ENCODE results near the gene UBE2D1. TPM values are rescaled to one million over a fixed set of nuclear protein-coding genes. Genes with fewer than 3 reads are reported as not detected.
A peak's percentile ranks its signal among the peaks of the same experiment; 100 is the strongest.
"Not testable (repeated sequence)": the region's sequence is repeated elsewhere in the genome, so short reads cannot be mapped to it uniquely, and the experiment has no call there.

The UBE2D1 gene
- total RNA-seq, 1 experiment from 2014 or later, result 13.6 TPM

DNA sequence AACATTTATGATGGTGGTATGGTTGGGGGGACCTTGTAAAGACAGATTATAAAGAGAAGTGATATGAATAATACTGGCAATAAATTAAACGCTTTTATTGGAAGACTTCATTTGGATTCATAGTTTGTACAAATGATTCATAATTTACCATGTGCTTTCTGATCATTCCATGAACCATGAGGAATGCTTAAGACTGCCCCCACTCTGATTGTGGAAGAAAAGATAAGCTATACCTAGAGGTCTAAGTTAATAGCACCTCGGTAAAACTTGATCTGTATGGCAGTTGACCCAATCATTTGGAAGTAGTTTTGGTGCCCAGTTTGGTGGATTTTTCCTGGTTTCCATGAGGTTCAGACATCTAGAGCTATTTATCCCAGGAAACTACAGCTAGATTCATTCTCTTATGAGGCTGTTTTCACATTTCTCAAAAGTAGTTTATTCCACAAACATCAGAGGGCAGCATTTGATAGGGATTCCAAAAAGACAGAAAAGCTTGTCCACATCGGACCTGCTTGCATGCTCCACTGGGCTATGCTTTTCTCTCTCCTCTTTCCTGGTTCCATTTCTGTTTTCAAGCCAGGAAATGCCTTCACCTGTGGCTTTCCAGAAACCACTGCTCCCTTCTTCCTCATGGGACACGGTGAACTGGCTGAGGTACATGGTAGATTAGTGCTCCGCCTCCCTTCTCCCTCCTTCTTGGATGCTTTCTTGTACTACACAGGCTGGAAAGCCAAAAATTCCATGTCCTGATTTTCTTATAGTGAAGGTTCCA lies 79.7 kb downstream of the UBE2D1 start:
- Histone ChIP-seq H3K9me2 (replicated peaks; ENCODE audit: low read length) (no peaks in the 10 kb centered on the region), H3K9ac (ENCODE audit: low read length) (no peak overlapping the region), H3K4me3 (ENCODE audit: low read length) (no peak overlapping the region), H4K20me1 (ENCODE audit: low read length) (no peaks in the 10 kb centered on the region), H3K9me3 (ENCODE audit: low read length) (no peaks in the 10 kb centered on the region), H2AFZ (ENCODE audit: low read length) (peak overlapping the region; percentile 33), H3K27me3 (ENCODE audit: low read length) (no peaks in the 10 kb centered on the region), H3K4me2 (ENCODE audit: low read length) (peak overlapping the region; percentile 23), H3K27ac (ENCODE audit: low read length) (no peak overlapping the region), H3K36me3 (ENCODE audit: low read depth, low read length) (no peaks in the 10 kb centered on the region), H3K4me1 (ENCODE audit: insufficient read depth, low read length) (peaks cover 22% of the 10 kb centered on the region), H3F3A (ENCODE audit: low read length, unreplicated experiment) (no peaks in the 10 kb centered on the region), H3K79me2 (ENCODE audit: low read length) (no peaks in the 10 kb centered on the region)
- TF ChIP-seq, protein P1, sequence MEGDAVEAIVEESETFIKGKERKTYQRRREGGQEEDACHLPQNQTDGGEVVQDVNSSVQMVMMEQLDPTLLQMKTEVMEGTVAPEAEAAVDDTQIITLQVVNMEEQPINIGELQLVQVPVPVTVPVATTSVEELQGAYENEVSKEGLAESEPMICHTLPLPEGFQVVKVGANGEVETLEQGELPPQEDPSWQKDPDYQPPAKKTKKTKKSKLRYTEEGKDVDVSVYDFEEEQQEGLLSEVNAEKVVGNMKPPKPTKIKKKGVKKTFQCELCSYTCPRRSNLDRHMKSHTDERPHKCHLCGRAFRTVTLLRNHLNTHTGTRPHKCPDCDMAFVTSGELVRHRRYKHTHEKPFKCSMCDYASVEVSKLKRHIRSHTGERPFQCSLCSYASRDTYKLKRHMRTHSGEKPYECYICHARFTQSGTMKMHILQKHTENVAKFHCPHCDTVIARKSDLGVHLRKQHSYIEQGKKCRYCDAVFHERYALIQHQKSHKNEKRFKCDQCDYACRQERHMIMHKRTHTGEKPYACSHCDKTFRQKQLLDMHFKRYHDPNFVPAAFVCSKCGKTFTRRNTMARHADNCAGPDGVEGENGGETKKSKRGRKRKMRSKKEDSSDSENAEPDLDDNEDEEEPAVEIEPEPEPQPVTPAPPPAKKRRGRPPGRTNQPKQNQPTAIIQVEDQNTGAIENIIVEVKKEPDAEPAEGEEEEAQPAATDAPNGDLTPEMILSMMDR (conservative IDR thresholded peaks at IDR 0.05; ENCODE audit: low read depth, low read length), result peak; percentile 87
- TF ChIP-seq EZH2 (IDR thresholded peaks at IDR 0.05; ENCODE audit: low read length, unreplicated experiment), result no peak
- TF ChIP-seq EZH2phosphoT487 (IDR thresholded peaks at IDR 0.05; ENCODE audit: borderline replicate concordance, low read length), result no peak
- DNase-seq (peak; percentile 87), ATAC-seq (peak; percentile 81)
- CTCF ChIA-PET, result interaction anchor here (0.5 to 1.5 kb wide), 10 partner anchors 30 to 367 kb away, joined by 3 to 25 read pairs (median 4); no protein-coding TSS in a partner anchor
- no TSS peak for BruUV-seq (replicated peaks)
- intact Hi-C loops (cut with micrococcal nuclease), result loop anchor here (1.0 to 5.0 kb wide), 5 partner anchors 103 to 820 kb away; no protein-coding TSS in a partner anchor
- POLR2A ChIA-PET (ENCODE audit: unreplicated experiment), result interaction anchor here (0.5 kb wide), 1 partner anchor 370 kb away, joined by 3 read pairs; no protein-coding TSS in a partner anchor

DNA sequence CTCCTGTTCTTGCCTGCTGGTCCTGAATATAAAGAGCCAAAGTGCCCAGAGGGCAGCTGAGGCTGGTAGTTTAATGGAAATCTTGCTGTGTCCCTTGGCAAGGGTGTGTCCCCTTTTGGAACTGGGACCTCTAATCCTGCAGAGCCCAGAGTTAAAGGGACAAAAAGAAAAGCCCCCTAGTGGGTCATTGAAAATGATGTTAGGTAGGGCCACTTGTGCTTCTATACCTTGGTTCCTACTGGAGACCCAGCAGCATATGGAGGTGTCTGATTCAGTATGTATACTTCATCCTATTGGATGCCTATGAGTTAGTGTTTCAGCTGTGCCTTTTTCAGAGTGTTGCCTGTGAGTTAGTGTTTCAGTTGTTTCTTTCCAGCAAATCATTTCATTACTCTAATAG lies 81.0 kb downstream of the UBE2D1 start:
- H3K36me3 ChIP-seq (ENCODE audit: low read depth, low read length), result no peaks in the 10 kb centered on the region

DNA sequence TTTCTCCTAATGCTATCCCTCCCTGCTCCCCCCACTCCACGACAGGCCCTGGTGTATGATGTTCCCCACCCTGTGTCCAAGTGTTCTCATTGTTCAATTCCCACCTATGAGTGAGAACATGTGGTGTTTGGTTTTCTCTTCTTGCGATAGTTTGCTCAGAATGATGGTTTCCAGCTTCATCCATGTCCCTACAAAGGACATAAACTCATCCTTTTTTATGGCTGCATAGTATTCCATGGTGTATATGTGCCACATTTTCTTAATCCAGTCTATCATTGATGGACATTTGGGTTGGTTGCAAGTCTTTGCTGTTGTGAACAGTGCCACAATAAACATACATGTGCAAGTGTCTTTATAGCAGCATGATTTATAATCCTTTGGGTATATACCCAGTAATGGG lies 83.1 kb downstream of the UBE2D1 start:
- intact Hi-C loops (cut with micrococcal nuclease); H3K36me3 ChIP-seq (ENCODE audit: low read depth, low read length); H3K9ac ChIP-seq (ENCODE audit: low read length); POLR2A ChIA-PET (ENCODE audit: unreplicated experiment); H2AFZ ChIP-seq (ENCODE audit: low read length); H3F3A ChIP-seq (ENCODE audit: low read length, unreplicated experiment); H3K27me3 ChIP-seq (ENCODE audit: low read length); H3K4me3 ChIP-seq (ENCODE audit: low read length); H3K27ac ChIP-seq (ENCODE audit: low read length); H3K4me2 ChIP-seq (ENCODE audit: low read length); BruUV-seq (replicated peaks); ATAC-seq; H3K79me2 ChIP-seq (ENCODE audit: low read length); CTCF ChIA-PET; H4K20me1 ChIP-seq (ENCODE audit: low read length); H3K9me2 ChIP-seq (replicated peaks; ENCODE audit: low read length); H3K9me3 ChIP-seq (ENCODE audit: low read length); DNase-seq: not testable (repeated sequence)
- peaks cover 17% of the 10 kb centered on the region for H3K4me1 ChIP-seq (ENCODE audit: insufficient read depth, low read length)

More for the DNA sequence above, 81.0 kb downstream of the UBE2D1 start:
- ChIA-PET POLR2A (ENCODE audit: unreplicated experiment) (no interaction called here), CTCF (no interaction called here)
- Histone ChIP-seq H3K9ac (ENCODE audit: low read length) (no peak overlapping the region), H2AFZ (ENCODE audit: low read length) (no peak overlapping the region), H3K4me3 (ENCODE audit: low read length) (no peak overlapping the region), H3K9me2 (replicated peaks; ENCODE audit: low read length) (no peaks in the 10 kb centered on the region), H4K20me1 (ENCODE audit: low read length) (no peaks in the 10 kb centered on the region), H3K27me3 (ENCODE audit: low read length) (no peaks in the 10 kb centered on the region), H3K4me1 (ENCODE audit: insufficient read depth, low read length) (peaks cover 22% of the 10 kb centered on the region), H3K4me2 (ENCODE audit: low read length) (no peak overlapping the region), H3K9me3 (ENCODE audit: low read length) (no peaks in the 10 kb centered on the region), H3K79me2 (ENCODE audit: low read length) (no peaks in the 10 kb centered on the region), H3K27ac (ENCODE audit: low read length) (no peak overlapping the region), H3F3A (ENCODE audit: low read length, unreplicated experiment) (no peaks in the 10 kb centered on the region)
- TF ChIP-seq EZH2phosphoT487 (IDR thresholded peaks at IDR 0.05; ENCODE audit: borderline replicate concordance, low read length) (no peak), EZH2 (IDR thresholded peaks at IDR 0.05; ENCODE audit: low read length, unreplicated experiment) (no peak)
- no TSS peak for BruUV-seq (replicated peaks)
- DNase-seq, result no peak
- no peak for ATAC-seq
- intact Hi-C loops (cut with micrococcal nuclease), result loop anchor here (2.0 kb wide), 2 partner anchors 365 to 819 kb away; no protein-coding TSS in a partner anchor

Other genes starting within 250 kb of the UBE2D1 start
- 7.1 and 8.4 TPM in 2 replicates for gene IPMK, start 67.1 kb upstream of the UBE2D1 start, total RNA-seq (2014; rRNA removed)
- 57.1 and 68.8 TPM in 2 replicates for gene CISD1, start 65.8 kb upstream of the UBE2D1 start, total RNA-seq (2014; rRNA removed)
- gene TFAM, start 50.4 kb downstream of the UBE2D1 start, total RNA-seq (2014; rRNA removed), result 96.8 and 121 TPM in 2 replicates
- gene BICC1, start 177.9 kb downstream of the UBE2D1 start, total RNA-seq (2014; rRNA removed), result 11.9 and 13.9 TPM in 2 replicates